Amniotic stem cell (primary cell): ENCODE measurements around the gene MAD1L1.
"Not testable (repeated sequence)": the region's sequence is repeated elsewhere in the genome, so short reads cannot be mapped to it uniquely, and the experiment has no call there.

Experiments used
- DNase-seq: peaks from one replicate; lab custom pipeline; 2025; lab: John Stamatoyannopoulos, UW

The MAD1L1 gene

GRCh38 chr7:1987591-1988532 lies 244.9 kb downstream of the MAD1L1 start:
- DNase-seq: no peak

GRCh38 chr7:1987084-1987535 lies 245.6 kb downstream of the MAD1L1 start:
- no peak for DNase-seq

GRCh38 chr7:1986366-1987083 lies 246.2 kb downstream of the MAD1L1 start:
- DNase-seq: no peak

DNA sequence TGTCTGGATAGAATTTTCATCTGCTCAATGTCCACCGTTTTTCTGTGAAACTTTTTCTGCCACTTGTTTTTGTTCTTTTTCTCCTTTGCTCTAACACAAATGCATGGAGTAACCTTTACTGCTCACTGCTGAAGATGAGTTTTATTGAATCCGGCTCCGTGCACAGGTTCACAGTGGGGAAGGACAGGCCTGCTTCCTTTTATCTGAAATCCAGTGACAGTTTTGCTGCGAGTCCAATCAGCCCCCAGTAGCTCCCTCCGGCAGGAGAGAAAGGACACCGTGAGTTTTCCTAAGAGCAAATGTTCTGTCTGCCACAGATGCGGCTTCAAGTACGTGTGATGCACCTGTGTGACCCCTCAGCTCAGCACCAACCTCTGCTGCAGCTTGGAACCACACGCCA lies 246.8 kb downstream of the MAD1L1 start:
- no peak for DNase-seq

- DNase-seq: no peak
Measured at GRCh38 chr7:1985042-1985441, 247.7 kb downstream of the MAD1L1 start.

- DNase-seq: no peak
Measured at GRCh38 chr7:1981878-1982230, 250.9 kb downstream of the MAD1L1 start.

DNA sequence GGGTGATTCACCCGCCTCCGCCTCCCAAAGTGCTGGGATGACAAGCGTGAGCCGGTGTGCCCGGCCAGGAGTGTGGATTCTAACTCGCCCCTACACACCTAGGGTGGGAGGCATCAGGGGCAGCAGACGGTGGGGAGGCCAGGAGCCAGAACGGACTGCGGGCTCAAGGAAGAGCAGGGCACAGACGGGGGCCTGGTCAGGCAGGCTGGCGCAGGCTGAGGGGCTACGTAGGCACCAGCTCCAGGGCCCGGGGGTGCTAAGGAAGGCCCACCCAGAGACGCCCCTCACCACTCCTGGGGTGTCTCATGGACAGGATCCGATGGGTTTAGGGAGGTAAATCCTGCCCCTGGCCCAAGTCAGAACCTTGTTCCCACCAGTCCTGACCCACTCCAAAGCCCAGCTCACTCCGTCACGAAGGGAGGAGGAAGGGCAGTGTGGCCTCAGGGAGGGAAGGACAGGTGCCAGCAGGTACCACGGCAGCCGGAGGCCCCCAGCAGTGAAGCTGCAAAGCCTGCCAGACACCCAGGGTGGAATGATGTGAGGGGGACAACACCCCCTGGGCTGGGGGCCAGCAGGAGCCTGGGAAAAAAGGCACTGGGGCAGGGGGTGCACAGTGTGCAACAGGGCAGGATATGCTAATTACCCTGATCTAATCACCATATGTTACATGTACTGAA lies 251.4 kb downstream of the MAD1L1 start:
- no peak for DNase-seq

- DNase-seq: no peak
Measured at GRCh38 chr7:1979591-1980560, 252.9 kb downstream of the MAD1L1 start.

- no peak for DNase-seq
Measured at GRCh38 chr7:1978656-1979590, 253.8 kb downstream of the MAD1L1 start.

- DNase-seq: no peak
Measured at GRCh38 chr7:1977876-1978441, 254.8 kb downstream of the MAD1L1 start.

GRCh38 chr7:1977059-1977875 lies 255.5 kb downstream of the MAD1L1 start:
- DNase-seq: no peak

- DNase-seq: not testable (repeated sequence)
Measured at GRCh38 chr7:1976521-1976920, 256.2 kb downstream of the MAD1L1 start.

- DNase-seq: no peak
Measured at GRCh38 chr7:1975581-1975980, 257.2 kb downstream of the MAD1L1 start.

DNA sequence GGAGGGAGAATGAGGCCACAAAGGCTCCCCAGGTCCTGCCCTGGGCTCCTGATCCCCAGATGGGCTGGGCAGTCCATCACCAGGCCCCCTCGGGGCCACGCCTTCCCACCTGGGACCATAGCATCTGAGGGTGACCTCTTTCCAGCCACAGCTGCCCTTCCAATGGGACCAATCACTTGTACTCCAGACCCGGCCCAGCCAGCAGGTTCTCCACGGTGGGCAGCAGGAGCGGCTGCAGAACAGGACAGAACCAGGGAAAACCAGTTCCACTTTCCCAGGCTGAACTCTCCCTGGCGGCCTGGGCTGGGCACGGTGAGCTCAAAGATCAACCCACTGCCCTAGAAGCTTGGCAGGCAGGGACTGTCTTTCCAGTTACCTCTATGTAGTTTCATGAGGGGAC lies 257.6 kb downstream of the MAD1L1 start:
- DNase-seq: no peak

- no peak for DNase-seq
Measured at GRCh38 chr7:1974290-1975101, 258.2 kb downstream of the MAD1L1 start.

DNA sequence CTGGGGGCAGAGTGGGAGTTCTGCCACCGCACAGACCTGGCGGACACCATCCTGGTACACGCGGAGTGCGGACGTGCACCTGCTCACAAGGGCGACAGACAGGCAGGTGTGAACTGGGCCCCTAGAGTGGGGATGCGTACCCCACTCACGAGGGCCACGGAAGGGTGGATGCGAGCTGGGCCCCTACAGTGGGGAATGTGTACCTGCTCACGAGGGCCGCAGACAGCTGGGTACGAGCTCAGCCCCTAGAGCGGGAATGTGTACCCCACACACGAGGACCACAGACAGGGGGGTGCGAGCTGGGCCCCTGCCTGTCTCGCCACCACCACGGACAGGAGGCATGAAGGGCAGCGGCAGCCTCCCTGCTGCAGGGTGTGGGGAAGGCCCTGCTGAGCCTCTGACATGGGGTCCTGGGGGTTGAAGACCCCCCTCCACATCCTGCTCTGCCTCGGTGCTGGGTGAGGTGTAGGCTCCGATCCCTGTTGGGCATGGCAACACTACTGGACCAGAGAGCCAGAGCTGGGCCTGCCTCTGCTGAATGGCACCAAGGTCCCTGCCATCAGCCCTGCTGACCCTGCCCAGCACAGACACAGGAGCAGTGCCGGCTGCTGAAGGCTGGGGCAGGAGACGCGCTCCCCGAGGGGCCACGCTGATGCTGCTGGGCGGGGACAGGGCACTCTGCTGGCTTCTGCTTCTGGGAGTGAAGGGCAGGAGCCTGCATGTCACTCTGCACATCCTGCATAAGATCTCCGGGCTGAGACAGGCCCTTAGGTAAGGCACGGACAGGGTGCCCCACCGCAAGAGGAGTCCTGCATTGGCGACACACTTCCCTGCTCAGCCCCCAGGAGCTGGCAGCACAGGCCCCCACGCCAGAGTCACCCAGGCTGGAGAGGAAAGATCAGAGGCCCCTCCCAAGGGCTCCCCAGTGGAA lies 259.2 kb downstream of the MAD1L1 start:
- DNase-seq: no peak

DNA sequence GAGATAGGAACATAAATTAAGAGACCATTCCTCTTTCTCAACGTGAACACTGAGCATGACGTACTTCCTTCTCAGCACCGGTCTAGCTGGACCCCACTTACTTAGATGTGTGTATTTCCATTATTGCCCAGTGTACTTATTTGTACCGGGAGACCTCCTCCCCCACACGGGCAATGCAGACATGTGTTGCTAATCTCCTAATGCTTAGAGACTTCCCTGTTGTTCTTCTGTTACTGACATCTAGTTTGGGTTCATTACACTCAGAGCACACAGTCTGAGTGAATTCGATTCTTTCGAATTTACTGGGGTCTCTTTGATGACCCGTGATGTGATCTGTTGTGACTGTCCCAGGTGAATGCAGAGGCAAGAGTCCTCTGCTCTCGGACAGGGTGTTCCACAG lies 260.0 kb downstream of the MAD1L1 start:
- DNase-seq: no peak
